A549 (cell line): ENCODE data around the gene GALNT18. TPM values are rescaled to one million over a fixed set of nuclear protein-coding genes. Genes with fewer than 3 reads are reported as not detected.

Source experiments
- ATAC-seq, 2 experiments: fragments of 200-7000 bp in 1 of 2; fragments of >200 bp in 1 of 2; cut with Nextera tagmentation in 1 of 2; cut with Tn5 transposase in 1 of 2; 3 replicates each; pipeline versions ENCODE4 v1.8.0 to v1.9.1; 2018 to 2020; ENCODE audit warnings: mild to moderate bottlenecking in 1 of 2, moderate library complexity in 1 of 2
- CTCF ChIA-PET: fragments of 300-600 bp; sonication (Branson Sonifier 250); formaldehyde crosslinking; extraction: SDS; loops from one replicate; lab custom pipeline; 2021; ENCODE audit warnings: antibody characterized with exemption, inconsistent platforms; lab: Yijun Ruan, JAX
- POLR2A ChIA-PET: fragments of 350-600 bp; formaldehyde crosslinking; extraction: SDS; loops from one replicate; lab custom pipeline; 2021; ENCODE audit warnings: antibody characterized with exemption, inconsistent platforms; lab: Yijun Ruan, JAX
- DNase-seq, 2 experiments: peaks; one replicate each; pipeline versions ENCODE4 v3.0.0 to v3.0.0-alpha.2; 2011 to 2016; ENCODE audit warnings: low read depth in 1 of 2, low spot score in 1 of 2
- FAIRE-seq: peaks from 2 replicates; lab custom pipeline; 2011; peaks lifted over from hg19 to GRCh38; lab: Jason Lieb, UNC
- H3K27ac ChIP-seq, 2 experiments: fragments of >200 bp; sonication (Bioruptor Twin); formaldehyde crosslinking; 3 replicates each; pipeline ENCODE4 v1.5.1; 2016 to 2017
- H3K4me1 ChIP-seq: fragments of >200 bp; sonication (Bioruptor Twin); formaldehyde crosslinking; 3 replicates; pipeline ENCODE4 v1.6.1; 2016
- H3K4me2 ChIP-seq: fragments of >200 bp; sonication (Bioruptor Twin); formaldehyde crosslinking; 3 replicates; pipeline ENCODE4 v1.6.1; 2016
- H3K4me3 ChIP-seq: fragments of >200 bp; sonication (Bioruptor Twin); formaldehyde crosslinking; 3 replicates; pipeline ENCODE4 v1.5.1; 2016
- H3K9me3 ChIP-seq: fragments of >200 bp; sonication (Bioruptor Twin); formaldehyde crosslinking; 3 replicates; pipeline ENCODE4 v1.6.1; 2016
- CBX8 ChIP-seq: fragments of 200-600 bp; sonication (generic); IDR thresholded peaks from 2 replicates; pipeline ENCODE4 v1.6.1; 2016
- EHMT2 ChIP-seq: fragments of 200-600 bp; sonication (generic); IDR thresholded peaks from 2 replicates; pipeline ENCODE4 v1.6.1; 2016; ENCODE audit warnings: antibody characterized with exemption, low read depth, mild to moderate bottlenecking, moderate library complexity
- FOSB ChIP-seq: fragments of 250-450 bp; sonication (Bioruptor Pico); IDR thresholded peaks from 2 replicates; pipeline ENCODE4 v1.5.0; 2020; ENCODE audit warnings: mild to moderate bottlenecking, moderate library complexity
- FOXS1 ChIP-seq: fragments of 250-450 bp; sonication (Bioruptor Pico); IDR thresholded peaks from 2 replicates; pipeline ENCODE4 v1.5.0; 2020; ENCODE audit warnings: mild to moderate bottlenecking, moderate library complexity
- HEYL ChIP-seq: fragments of 250-450 bp; sonication (Bioruptor Pico); IDR thresholded peaks from 2 replicates; pipeline ENCODE4 v1.8.0; 2021; ENCODE audit warnings: mild to moderate bottlenecking, moderate library complexity
- HOXB5 ChIP-seq: fragments of 250-450 bp; sonication (Bioruptor Pico); IDR thresholded peaks from 2 replicates; pipeline ENCODE4 v1.5.0; 2020; ENCODE audit warnings: mild to moderate bottlenecking, moderate library complexity
- JUN ChIP-seq, 2 experiments: fragments of >200 bp; sonication (Bioruptor Twin); formaldehyde crosslinking; IDR thresholded peaks; 2 replicates in 1 of 2; 3 replicates in 1 of 2; pipeline ENCODE4 v1.6.1; 2016 to 2017
- NR3C1 ChIP-seq: fragments of >200 bp; sonication (Bioruptor Twin); formaldehyde crosslinking; IDR thresholded peaks from 3 replicates; pipeline ENCODE4 v1.6.1; 2017
- POLR2AphosphoS2 ChIP-seq: conservative IDR thresholded peaks from 2 replicates; pipeline ENCODE4 v1.6.1; 2012; ENCODE audit warnings: low read length, improper control_type of control experiment, inconsistent platforms
- RNF2 ChIP-seq: fragments of 200-600 bp; sonication (generic); IDR thresholded peaks from 2 replicates; pipeline ENCODE4 v1.6.1; 2016; ENCODE audit warnings: low read depth, mild to moderate bottlenecking, antibody characterized with exemption, moderate library complexity, borderline replicate concordance
- TFCP2L1 ChIP-seq: fragments of 250-450 bp; sonication (Bioruptor Pico); IDR thresholded peaks from 2 replicates; pipeline ENCODE4 v1.5.0; 2021; ENCODE audit warnings: mild to moderate bottlenecking
- TP53 ChIP-seq: fragments of 250-450 bp; sonication (Bioruptor Pico); IDR thresholded peaks from 2 replicates; pipeline ENCODE4 v1.5.0; 2021; ENCODE audit warnings: mild to moderate bottlenecking, moderate library complexity
- ZC3H11A ChIP-seq: fragments of 450-650 bp; IDR thresholded peaks from 2 replicates; pipeline ENCODE4 v1.6.1; 2014; ENCODE audit warnings: antibody characterized with exemption, mild to moderate bottlenecking
- ZFP36 ChIP-seq: fragments of 450-650 bp; IDR thresholded peaks from 2 replicates; pipeline ENCODE4 v1.6.1; 2014; ENCODE audit warnings: borderline replicate concordance; ENCODE audit not compliant: partially characterized antibody
- ZSCAN20 ChIP-seq: fragments of 250-450 bp; sonication (Bioruptor Pico); IDR thresholded peaks from 2 replicates; pipeline ENCODE4 v1.8.0; 2022; ENCODE audit warnings: mild to moderate bottlenecking, moderate library complexity
- WGBS: methylation state at CpG from one replicate; pipeline ENCODE4 v1.1.6; 2017; ENCODE audit errors: missing lambda C conversion rate; 5-methylcytosine and 5-hydroxymethylcytosine counted together
- polyA plus RNA-seq, 4 experiments: library from polyadenylated mRNA; depleted of rRNA in 3 of 4; stranded (reverse); fragments of >200 nt; fragmentation: RNase III in 1 of 4; extraction: RNeasy Plus Mini Kit Qiagen cat#74134 plus additional on column Dnase treatment in 1 of 4; gene quantifications; 2 replicates in 3 of 4; 3 replicates in 1 of 4; pipeline ENCODE4 v1.2.3, GENCODE V29; 2011 to 2017
- TF ChIP-seq, protein P1 (sequence below): fragments of 200-600 bp; sonication (generic); IDR thresholded peaks from 2 replicates; pipeline ENCODE4 v1.6.1; 2016; ENCODE audit warnings: antibody characterized with exemption, mild to moderate bottlenecking, moderate library complexity
- TF ChIP-seq, protein P2 (sequence below): fragments of 450-650 bp; IDR thresholded peaks from 2 replicates; pipeline ENCODE4 v1.6.1; 2014; ENCODE audit warnings: antibody characterized with exemption
- TF ChIP-seq, protein P3 (sequence below): fragments of 150-350 bp; IDR thresholded peaks from 2 replicates; pipeline ENCODE4 v1.6.1; 2014; ENCODE audit warnings: low read depth, mild to moderate bottlenecking, low read length

The GALNT18 gene
- polyA plus RNA-seq, 2 of the 4 experiments (the other 2 are of a cell fraction), result 6.7 to 16.1 TPM

DNA sequence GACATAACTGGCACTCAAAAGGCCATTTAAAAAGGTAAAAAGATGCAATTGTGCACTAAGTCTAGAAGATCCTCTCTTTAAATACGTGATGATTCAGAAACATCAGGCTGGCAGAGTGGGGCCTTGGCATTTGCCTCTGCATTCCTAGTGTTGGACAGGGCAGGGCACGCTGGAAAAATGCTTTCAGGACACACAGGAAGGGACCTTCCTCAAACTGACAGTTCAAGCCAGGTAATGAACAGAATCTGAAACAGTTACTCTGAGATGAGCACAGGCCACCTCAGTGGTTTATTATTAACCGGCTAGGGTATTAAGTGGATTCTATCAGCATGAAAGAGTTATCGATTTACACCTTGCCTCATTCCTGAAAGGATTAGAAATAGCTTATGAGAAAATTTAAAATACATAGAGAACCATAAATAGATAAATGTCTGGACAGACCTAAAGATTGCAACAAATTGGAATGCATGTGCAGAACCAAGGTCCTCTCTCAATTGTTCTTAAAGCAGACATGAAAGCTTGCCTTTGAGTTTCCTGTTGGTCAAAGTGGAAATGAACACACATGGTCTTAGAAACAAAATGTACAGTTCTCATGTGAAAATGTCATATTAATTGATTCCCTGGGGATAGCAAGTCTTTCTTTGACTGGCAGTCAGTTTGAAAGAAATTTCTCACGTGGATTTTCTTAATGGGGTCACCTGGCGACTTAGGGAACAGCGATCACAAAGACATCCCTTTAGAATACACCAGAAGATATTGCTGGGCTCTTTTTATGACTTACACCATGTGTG, 247.3 kb downstream of the GALNT18 start:
- ATAC-seq (no peak), DNase-seq (no peak), FAIRE-seq (peak; percentile 28)
- Histone ChIP-seq H3K9me3 (no peaks in the 10 kb centered on the region), H3K4me1 (no peaks in the 10 kb centered on the region), H3K27ac (no peak overlapping the region), H3K4me2 (no peak overlapping the region), H3K4me3 (no peak overlapping the region)
- ChIA-PET CTCF (interaction anchor here (0.5 kb wide), 1 partner anchor 445 kb away, joined by 3 read pairs; no protein-coding TSS in a partner anchor), POLR2A (interaction anchor here (0.6 kb wide), 1 partner anchor 321 kb away, joined by 5 read pairs; no protein-coding TSS in a partner anchor)
- WGBS, result 80% methylated on average over 7 of the region's 7 CpGs
- TF ChIP-seq EHMT2 (no peak), JUN (IDR thresholded peaks at IDR 0.05) (no peak), TFCP2L1 (CRISPR knock-in tag) (no peak), HEYL (CRISPR knock-in tag) (no peak), RNF2 (no peak), CBX8 (no peak), ZC3H11A (no peak), ZSCAN20 (CRISPR knock-in tag) (no peak), FOSB (CRISPR knock-in tag) (no peak), NR3C1 (no peak), FOXS1 (CRISPR knock-in tag) (no peak), ZFP36 (no peak)

DNA sequence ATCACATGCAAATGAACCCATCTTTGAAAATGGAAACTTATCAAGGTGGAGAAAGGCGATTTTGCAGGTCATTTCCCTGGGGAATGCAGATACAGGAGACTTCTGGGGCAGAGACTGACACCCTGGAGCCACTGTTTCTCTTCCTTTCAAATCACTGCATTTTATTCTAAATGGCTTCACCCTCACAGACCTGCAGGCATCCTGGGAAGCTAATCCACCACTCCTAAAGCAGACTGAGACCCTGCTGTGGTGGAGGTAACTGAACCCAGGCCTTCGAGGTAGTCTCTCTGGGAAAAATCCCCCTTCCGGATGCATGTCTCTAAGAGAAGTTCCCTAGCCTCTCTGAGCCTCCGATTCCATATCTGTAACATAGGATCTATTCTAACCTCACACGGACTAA, 247.9 kb downstream of the GALNT18 start:
- Histone ChIP-seq H3K4me1 (no peaks in the 10 kb centered on the region), H3K4me3 (no peak overlapping the region), H3K9me3 (no peaks in the 10 kb centered on the region), H3K27ac (no peak overlapping the region), H3K4me2 (no peak overlapping the region)
- CTCF ChIA-PET, result no interaction called here
- ATAC-seq (no peak), DNase-seq (no peak), FAIRE-seq (no peak)
- no peak for TF ChIP-seq ZC3H11A
- no peak for TF ChIP-seq HOXB5 (CRISPR knock-in tag)
- no peak for TF ChIP-seq POLR2AphosphoS2
- TF ChIP-seq FOXS1 (CRISPR knock-in tag), result no peak
- no peak for TF ChIP-seq NR3C1
- no peak for TF ChIP-seq TFCP2L1 (CRISPR knock-in tag)
- TF ChIP-seq, protein P1, sequence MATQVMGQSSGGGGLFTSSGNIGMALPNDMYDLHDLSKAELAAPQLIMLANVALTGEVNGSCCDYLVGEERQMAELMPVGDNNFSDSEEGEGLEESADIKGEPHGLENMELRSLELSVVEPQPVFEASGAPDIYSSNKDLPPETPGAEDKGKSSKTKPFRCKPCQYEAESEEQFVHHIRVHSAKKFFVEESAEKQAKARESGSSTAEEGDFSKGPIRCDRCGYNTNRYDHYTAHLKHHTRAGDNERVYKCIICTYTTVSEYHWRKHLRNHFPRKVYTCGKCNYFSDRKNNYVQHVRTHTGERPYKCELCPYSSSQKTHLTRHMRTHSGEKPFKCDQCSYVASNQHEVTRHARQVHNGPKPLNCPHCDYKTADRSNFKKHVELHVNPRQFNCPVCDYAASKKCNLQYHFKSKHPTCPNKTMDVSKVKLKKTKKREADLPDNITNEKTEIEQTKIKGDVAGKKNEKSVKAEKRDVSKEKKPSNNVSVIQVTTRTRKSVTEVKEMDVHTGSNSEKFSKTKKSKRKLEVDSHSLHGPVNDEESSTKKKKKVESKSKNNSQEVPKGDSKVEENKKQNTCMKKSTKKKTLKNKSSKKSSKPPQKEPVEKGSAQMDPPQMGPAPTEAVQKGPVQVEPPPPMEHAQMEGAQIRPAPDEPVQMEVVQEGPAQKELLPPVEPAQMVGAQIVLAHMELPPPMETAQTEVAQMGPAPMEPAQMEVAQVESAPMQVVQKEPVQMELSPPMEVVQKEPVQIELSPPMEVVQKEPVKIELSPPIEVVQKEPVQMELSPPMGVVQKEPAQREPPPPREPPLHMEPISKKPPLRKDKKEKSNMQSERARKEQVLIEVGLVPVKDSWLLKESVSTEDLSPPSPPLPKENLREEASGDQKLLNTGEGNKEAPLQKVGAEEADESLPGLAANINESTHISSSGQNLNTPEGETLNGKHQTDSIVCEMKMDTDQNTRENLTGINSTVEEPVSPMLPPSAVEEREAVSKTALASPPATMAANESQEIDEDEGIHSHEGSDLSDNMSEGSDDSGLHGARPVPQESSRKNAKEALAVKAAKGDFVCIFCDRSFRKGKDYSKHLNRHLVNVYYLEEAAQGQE, result no peak
- TF ChIP-seq, protein P2, sequence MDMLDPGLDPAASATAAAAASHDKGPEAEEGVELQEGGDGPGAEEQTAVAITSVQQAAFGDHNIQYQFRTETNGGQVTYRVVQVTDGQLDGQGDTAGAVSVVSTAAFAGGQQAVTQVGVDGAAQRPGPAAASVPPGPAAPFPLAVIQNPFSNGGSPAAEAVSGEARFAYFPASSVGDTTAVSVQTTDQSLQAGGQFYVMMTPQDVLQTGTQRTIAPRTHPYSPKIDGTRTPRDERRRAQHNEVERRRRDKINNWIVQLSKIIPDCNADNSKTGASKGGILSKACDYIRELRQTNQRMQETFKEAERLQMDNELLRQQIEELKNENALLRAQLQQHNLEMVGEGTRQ, result no peak
- TF ChIP-seq TP53 (CRISPR knock-in tag), result no peak
- TF ChIP-seq, protein P3, sequence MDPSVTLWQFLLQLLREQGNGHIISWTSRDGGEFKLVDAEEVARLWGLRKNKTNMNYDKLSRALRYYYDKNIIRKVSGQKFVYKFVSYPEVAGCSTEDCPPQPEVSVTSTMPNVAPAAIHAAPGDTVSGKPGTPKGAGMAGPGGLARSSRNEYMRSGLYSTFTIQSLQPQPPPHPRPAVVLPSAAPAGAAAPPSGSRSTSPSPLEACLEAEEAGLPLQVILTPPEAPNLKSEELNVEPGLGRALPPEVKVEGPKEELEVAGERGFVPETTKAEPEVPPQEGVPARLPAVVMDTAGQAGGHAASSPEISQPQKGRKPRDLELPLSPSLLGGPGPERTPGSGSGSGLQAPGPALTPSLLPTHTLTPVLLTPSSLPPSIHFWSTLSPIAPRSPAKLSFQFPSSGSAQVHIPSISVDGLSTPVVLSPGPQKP, result no peak
- POLR2A ChIA-PET, result no interaction called here
- 64% methylated on average over 5 of the region's 5 CpGs for WGBS
